ENCODE results near the gene TMEM178B.
"Not testable (repeated sequence)": the region's sequence is repeated elsewhere in the genome, so short reads cannot be mapped to it uniquely, and the experiment has no call there.

TMEM178B gene

DNA sequence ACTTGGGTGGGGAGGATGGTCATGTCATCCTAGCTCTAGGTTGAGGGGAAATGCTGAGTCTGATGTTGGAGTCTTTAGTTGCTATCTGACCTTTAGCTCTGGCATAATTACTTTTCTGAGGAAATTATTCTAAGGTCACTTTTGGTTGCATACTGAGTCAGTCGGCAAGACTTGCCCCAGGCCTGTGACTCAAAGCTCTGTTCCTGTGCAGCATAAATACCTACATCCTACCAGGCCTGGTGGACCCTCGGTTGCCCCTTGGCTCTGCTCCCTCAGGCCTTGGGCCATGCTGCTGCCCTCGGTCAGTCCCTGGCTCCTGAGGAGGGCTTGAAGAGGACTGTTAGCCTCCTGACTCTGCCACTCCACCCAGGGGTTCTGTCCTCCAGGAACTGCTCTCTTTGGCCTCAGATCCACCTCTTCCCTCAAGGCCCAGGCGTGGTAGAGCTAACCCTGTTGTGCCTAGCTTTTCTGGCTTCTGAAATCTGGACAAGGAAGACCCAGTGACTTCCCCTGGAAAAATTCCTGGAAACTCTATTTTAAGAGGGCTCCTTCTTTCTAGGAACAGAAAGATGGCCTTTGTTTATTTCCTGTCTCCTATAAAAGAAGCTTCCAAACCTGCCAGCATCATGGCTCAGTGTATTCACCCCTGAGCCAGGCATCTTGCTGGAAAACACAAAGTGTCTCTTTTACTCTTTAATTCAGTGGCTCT is 71.2 kb downstream of the TMEM178B start:
- peak in 1 of 14 donors; percentile 38 for DNase-seq

DNA sequence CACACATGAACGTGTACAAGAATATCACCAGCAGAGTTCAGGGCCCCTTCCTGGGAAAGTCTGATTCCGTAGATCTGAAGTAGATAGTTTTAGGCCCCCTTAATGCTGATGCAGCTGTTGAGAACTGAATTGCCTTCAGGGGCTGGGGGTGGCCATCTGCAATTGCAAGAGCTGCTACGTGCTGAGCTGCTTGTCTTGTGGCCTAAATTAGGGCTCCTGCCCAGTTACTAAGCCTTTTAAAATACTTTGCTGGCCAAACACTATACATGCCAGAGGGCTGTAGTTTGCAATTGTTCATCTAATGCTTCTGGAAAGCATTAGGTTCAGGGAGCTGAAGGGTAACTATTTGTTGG is 71.7 kb downstream of the TMEM178B start:
- DNase-seq = no peak

DNA sequence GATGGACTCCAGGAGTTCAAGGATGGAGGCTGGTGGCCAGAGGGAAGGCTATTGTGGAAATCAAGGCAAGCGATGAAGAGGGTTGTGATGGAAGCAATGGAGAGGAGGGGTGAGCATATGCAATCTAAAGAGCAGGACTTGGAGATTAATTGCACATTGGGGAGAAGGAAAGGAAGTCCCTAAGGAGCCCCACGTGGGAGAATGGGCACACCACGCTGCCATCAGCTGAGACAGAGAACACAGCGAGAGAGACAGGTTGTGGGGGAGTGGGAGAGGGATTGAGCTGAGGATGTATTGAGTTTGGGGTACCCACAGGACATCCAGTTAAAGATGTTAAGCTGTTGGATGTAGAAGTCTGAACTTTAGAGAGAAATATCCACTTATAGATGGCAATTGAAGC is 73.6 kb downstream of the TMEM178B start:
- DNase-seq = no peak

DNA sequence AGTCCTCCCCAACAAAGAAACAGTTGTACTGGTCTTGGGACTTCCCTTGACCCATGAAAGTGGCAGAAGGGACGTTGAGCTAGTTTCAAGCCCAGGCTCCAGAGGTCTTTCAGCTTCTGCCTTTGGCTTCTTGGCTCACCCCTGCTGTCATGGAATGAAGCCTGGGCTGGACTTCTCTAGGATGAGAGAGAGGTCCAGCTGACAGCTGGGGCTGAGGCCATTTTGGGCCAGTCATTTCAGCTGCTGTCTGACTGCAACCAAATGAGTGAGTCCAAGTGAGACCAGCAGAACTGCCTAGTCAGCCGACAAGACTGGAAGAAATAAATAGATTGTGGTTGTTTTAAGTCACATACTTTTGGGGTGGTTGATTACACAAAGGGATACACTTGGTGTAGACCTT is 76.6 kb downstream of the TMEM178B start:
- DNase-seq = no peak

DNA sequence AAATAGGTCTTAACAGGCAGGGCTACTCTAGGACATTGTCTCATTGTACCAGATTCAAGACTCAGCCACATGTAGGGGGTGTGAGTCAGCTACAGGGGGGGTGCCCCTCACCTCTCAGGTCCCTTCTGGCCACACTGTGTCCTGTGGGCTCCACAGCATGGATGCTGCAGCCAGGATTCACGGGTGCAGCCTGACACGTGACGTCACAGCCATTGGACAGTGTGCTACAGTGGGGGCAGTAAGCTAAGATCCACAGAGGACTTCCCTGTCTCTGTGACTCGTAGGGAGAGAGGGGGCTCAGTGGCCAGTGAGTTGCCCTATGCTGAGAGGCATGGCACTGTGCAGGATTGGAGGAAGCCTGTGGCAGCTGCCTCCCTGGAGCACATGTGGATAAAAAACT is 77.9 kb downstream of the TMEM178B start:
- no peak for DNase-seq

DNA sequence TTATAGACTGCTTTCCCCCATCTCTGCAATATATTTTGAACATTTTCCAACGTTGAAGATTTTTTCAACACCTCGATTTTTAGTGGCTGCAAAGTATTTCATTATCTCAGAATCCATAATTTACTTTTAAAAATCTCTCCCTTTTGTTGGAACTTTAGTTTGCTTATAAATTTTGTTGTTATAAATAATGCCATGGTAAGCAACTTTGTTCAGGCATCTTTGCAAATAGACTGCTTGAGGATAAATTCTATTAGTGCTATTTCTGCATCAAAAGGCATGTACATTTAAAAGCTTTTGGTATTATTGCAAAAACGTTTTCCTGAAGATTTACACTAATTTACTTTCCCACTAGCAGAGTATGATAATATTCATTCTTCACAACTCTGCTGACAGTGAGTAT is 79.4 kb downstream of the TMEM178B start:
- DNase-seq = no peak

DNA sequence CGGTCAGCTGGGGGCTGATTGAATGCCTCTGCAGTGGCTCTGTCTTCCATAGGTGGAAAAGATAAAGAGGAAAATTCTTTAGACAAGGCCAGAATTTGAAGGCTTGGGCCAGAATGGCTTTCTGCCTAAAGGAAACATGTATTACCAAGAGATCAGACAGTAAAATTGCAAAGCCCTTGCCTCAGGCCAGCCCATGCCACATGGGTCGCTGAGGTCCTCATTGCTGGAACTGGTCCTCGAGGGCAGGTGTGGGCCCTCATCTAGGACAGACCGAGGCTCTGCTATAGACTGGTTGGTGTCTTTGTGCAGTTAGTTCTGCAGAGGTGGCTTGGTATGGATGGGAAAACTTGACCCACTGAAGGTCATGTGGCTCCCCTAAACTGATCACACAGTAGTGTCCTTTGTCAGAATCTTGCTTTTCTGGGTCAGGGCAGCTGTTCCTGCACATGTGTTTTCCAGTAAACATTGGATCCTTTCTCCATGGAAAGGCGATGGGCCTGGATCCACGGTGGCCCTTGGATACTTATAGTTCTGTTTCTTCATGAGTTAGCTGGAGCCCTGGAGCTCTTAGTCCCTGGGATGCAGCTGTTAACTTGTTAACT is 80.4 kb downstream of the TMEM178B start:
- DNase-seq = no peak

DNA sequence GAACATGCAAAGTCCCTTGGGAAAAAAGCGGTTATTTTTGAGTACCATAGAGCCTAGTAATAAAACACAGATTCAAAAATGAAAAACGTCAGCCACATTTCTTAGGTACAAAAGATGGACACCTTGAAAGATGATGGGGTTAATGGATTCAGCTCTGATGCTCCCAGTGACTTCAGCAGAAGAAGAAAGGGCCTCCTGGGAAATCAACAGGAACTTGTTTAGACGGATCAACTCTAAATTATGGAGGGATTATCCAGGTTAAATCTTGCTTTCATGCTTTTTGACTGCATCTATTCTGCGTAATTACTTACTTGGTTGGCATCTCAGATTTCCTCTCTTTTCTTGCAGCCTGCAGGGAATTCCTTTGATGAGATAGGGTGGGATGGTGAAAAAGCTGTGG is 82.5 kb downstream of the TMEM178B start:
- no peak for DNase-seq

DNA sequence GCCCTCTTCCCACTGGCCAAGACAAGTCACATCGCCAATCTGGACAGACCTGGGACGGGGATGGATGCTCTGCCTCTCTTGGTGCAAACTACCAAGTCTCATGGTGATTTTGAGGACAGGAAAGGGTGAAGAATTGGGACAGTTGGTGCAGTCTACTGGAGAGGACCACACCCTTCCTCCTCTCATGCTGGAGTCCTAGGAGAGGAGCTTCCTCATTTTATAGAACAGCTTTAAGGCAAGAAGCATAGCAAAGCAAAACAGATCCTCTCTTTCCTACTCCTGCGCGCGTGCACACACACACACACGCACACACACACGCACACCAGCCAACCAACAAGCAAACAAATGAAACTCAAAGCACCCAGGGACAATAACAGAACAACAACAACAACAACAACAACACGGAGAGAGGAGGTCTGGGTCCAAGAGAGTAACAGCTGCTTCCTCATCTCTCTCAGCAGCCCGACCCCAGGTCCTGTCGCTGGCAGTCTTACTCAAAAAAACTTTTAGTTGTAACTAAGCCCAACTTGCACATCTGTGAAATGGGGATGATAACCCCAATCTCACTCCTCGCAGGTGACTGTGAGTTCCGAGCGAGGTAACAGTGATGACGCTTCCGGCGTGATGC is 83.4 kb downstream of the TMEM178B start:
- no peak for DNase-seq

DNA sequence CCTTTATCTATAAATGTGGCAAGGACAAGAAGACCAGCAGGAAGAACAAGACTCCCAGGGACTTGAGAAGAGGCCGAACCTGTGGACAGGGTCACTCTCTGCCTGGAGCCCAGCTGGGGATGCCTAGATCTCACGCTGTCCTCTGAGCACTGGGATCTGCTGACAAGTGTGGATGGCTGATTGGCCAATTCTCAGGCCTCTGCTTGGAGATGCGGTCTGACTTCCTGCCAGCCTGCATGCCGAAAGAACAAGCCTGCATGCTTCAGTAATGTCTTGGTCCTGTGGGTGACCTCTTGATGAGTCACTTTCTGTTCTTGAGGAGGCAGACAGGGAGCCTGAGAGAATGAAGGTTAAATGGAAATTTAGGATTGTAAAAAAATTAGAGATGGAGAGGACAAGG is 84.7 kb downstream of the TMEM178B start:
- DNase-seq = peak in 1 of 14 donors; percentile 48

DNA sequence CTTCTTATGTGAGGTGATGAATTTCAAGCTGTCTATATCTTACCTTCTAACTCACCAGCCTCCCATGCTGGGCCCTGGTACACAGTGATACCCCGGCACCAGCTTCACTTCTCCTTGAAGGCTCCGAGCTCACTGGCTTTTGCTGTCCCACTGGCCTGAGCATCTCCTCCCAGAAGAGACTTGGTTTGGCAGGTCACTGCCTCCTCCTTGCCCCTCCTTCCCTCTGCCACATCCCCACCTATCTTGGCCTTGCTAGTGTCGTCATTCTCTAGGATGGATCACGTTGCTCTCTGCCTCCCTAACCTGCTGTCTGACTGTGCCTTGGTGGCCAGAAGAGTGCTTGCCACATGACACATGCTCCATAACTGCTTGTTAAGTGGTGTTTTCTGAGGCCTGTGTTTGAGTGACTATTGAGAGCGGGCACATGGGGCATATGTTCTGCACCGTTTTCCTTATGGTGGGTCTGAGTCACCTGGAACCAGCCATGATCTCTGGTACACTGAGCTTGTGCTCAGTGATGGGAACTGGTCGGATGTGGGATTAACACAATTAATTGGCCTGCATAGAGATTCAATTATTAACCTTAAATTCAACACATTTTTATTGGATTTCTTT is 86.5 kb downstream of the TMEM178B start:
- DNase-seq = no peak

DNA sequence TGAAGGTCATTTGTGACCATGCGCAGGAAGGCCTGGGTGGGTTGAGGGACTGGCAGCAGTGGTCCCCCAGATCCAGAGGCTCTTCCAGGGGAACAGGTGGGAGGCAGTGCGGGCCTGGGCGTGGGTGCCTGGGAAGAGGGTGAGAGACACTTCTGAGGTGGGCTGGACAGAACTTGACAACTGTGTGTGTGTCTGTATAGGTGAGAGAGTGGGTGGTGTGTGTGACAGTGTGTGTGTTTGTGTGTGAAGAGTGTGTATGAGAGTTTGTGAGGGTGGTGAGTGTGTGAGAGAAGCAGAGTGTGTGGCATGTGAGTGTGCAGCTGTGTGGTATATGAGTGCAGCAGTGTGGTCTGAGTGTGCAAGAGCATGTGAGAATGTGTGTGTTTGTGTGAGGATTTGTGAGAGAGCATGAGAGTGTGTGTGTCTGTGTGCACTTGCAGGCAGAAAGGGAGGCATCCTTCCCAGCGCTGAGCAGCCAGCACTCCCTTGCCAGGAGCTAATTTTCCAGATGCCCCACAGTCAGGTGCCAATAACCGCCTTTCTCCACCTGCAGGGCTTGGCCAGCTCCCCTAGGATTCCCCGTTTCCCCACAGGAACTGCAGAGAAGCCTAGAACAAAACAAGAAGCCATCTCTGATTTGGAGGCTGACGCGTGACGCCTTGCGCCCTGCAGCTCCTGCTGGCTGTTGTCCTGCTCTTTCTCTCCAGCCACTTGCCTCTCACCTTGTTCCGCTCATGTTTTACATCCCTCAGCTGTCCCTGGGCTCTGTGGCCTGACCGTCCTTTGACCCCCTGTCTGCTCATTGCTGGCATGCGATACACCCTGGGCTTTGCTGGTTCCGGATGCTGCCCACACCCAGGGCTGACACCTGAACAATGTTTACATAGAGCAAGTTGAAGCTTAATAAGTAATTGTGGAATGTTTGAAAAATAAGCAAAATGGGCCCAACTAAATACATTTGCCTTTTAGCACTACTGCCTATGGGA is 88.0 kb downstream of the TMEM178B start:
- DNase-seq = peak in 2 of 14 donors; percentile 20 to 91

DNA sequence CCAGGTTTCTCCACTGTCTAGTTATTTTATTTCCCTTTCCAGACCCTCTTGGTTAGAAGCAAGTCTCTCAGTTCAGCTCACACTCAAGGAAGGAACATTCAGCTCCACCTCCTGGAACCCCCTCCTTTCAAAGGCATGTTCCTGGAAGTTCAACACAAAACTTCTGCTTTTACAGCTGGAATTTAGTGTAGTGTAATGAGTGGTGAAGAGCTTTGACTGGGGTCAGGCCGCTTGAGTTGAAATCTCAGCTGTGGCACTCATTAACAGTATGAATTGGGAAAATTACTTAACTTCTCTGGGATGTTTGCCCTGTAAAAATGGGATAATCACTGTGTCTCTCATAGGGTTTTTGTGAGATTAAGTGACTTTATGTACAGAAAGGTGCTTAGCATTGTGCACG is 91.7 kb downstream of the TMEM178B start:
- DNase-seq = no peak

DNA sequence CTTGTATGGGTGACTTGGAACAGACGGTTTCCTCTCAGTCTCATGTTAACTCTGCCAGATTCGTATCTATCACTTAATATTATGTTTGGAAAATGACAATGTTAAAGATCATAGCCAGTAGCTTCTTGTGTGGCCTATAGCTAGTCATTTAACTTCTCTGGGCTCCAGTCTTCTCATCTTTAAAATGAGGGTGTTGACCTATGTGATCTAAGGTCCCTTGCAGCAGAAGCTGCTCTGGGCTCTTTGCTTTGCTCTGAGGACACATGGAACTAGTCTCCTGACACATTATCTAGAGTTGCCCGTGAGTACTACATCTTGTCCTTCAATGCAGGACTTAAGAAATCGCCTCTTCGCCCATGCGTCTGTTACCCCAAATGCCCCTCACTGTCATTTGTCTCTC is 93.1 kb downstream of the TMEM178B start:
- no peak for DNase-seq

DNA sequence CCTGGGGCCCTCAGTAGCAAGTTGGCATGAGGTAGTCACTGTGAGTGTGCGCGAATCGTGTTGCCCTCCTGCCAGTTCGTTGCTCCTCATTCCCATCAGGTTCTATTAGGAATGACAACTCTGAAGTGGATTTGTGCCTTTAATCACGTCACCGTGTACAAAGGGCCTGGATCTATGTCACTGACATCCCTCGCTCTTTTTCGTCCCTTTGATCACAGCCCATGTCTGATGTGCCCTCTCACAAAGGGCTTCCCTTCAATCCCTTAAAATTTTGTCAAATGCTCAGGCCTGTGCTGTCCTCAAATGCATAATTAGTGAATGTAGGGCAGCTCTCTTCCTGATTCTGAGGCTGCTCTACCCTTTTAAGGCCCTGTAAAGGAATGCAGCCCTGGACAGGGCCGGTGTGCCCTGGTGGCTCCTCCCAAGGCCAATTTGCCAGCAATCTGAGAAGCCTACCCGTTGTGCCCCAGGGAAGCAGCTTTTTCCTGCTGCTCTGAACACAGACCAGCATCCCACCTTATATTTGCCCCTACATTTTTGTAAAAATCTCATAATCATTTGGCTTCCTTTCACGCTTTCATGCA is 93.6 kb downstream of the TMEM178B start:
- no peak for DNase-seq

DNA sequence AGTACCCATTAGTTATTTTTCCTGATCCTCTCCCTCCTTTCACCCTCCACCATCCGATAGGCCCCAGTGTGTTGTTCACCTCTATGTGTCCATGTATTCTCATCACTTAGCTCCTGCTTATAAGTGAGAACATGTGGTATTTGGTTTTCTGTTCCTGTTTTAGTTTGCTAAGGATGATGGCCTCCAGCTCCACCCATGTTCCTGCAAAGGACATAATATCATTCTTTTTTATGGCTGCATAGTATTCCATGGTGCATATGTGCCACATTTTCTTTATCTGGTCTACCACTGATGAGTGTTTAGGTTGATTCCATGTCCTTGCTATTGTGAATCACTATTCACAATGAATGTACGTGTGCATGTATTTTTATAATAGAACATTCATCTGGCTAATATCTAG is 95.3 kb downstream of the TMEM178B start:
- DNase-seq = not testable (repeated sequence)

DNA sequence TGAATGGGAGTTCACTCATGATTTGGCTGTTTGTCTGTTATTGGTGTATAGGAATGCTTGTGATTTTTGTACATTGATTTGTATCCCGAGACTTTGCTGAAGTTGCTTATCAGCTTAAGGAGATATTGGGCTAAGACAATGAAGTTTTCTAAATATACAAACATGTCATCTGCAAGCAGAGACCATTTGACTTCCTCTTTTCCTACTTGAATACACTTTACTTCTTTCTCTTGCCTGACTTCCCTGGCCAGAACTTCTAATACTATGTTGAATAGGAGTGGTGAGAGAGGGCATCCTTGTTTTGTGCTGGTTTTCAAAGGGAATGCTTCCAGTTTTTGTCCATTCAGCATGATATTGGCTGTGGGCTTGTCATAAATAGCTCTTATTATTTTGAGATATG is 101.9 kb downstream of the TMEM178B start:
- DNase-seq = not testable (repeated sequence)

DNA sequence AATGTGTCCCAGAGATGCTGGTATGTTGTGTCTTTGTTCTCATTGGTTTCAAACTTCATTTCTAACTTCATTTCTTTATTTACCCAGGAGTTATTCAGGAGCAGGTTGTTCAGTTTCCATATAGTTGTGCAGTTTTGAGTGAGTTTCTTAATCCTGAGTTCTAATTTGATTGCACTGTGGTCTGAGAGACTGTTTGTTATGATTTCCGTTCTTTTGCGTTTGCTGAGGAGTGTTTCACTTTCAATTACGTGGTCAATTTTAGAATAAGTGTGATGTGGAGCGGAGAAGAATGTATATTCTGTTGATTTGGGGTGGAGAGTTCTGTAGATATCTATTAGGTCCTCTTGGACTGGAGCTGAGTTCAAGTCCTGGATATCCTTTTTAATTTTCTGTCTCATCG is 103.3 kb downstream of the TMEM178B start:
- DNase-seq = not testable (repeated sequence)

DNA sequence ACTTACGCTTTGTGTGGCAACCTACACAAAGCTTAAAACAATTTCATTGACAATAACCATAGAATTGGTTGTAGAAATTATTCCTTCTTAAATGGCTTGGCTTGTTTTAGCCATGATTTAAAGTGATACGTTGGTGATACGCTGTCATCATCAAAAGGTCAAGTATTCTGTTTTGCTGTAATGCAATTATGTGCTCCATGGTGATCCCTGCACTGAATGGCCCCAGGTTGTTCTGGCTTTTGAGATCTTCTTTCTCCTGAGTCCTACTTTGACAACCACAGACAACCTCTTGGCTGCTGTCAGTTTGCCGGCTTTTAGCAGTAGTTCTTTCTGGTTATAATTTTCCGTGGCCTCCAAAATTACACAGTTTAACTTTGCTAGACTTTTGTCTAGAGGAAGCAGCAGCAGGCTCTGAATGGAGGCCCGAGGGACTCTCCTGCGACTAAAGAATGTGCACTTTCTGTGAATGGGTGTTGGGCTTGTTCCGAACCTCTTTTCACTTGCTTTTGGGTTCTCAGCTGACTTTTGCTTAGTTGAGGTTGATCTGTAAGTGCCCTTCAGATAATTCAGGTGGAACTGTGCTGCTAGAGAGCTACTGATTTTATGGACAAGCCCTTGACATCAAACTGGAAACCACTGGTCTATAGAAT is 104.7 kb downstream of the TMEM178B start:
- no peak for DNase-seq

DNA sequence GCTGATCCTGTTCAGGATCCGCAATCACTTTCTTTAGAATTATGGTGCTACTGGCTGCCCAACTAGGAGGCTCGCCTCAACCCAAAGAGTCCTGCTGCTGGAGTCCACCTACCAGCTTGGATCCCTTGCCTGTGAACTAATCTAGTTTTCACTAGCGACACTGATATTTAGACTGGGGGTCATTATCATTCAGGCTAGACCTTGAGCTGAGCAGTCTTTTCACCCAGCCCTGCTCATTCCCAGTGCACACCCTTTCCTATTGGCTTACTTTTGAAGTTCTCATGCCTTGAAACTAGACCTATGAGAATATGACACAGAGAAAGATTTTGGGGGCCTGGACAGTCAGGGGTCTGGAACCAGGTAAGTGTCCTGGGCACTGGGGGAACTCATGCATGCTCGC is 107.9 kb downstream of the TMEM178B start:
- DNase-seq = no peak

DNA sequence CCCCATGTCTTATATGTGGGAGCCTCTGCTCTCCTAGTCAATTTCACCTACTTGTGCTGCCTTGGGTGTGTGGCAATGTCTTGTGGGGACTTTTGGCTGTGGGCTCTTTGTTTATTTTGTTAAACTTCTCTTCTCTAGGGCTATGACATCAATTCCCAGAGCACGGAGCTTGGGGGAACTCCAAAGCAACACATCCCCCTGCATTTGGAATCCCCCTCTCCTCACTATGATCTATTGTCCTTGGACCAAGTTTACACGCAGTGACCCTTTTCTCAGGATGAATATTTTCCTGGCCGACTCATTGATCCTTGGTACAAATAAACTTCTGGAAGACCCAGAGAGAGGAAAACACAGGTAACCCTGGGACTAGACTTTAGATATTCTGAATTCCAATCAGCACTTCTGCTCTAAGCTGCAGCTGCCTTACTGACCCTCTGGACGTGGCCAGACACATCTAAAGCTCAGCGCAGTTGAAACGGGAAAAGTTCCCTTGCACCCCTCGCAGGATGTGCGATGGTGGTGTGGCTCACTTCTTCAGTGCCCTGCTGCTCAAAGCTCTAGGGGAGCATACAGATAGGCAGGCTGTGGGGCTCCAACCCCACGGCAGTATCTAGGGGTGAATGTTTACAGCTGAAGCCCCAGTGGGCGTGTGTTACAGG is 110.8 kb downstream of the TMEM178B start:
- no peak for DNase-seq

Measured in C1 segment of cervical spinal cord (tissue), 14 donors.